Measurements from ENCODE around the gene SLC25A43. TPM values are rescaled to one million over a fixed set of nuclear protein-coding genes. Genes with fewer than 3 reads are reported as not detected.

The SLC25A43 gene
- total RNA-seq, 4 donors from 2014 or later, result 23.1 to 31.1 (median 27.6) TPM

GRCh38 chrX:119469313-119469635 lies 70.1 kb downstream of the SLC25A43 start:
- Histone ChIP-seq H3K4me3 (peak overlapping the region; percentile 60 to 94 (median 74)), H3K27me3 (no peaks in the 10 kb centered on the region), H3K4me1 (no peaks in the 10 kb centered on the region), H3K27ac (peak overlapping the region; percentile 92 to 100 (median 96)), H3K9me3 (no peaks in the 10 kb centered on the region), H3K36me3 (peaks cover 0 to 20% (median 0%) of the 10 kb centered on the region in 3 donors)
- no peak for TF ChIP-seq CTCF (IDR thresholded peaks at IDR 0.05)
- TF ChIP-seq POLR2A (IDR thresholded peaks at IDR 0.05), result peak in 1 of 2 donors; percentile 7
- no peak for DNase-seq

GRCh38 chrX:119474615-119475388 lies 75.7 kb downstream of the SLC25A43 start:
- Histone ChIP-seq H3K27me3 (no peaks in the 10 kb centered on the region), H3K4me3 (no peak overlapping the region), H3K4me1 (peaks cover 0 to 5% (median 0%) of the 10 kb centered on the region in 4 donors), H3K9me3 (no peaks in the 10 kb centered on the region), H3K36me3 (peaks cover 0 to 17% (median 0%) of the 10 kb centered on the region in 3 donors), H3K27ac (no peak overlapping the region)
- TF ChIP-seq POLR2A (IDR thresholded peaks at IDR 0.05), result no peak
- no peak for TF ChIP-seq CTCF (IDR thresholded peaks at IDR 0.05)
- no peak for DNase-seq

- Histone ChIP-seq H3K27me3 (no peaks in the 10 kb centered on the region), H3K4me1 (peaks cover 0 to 5% (median 0%) of the 10 kb centered on the region in 4 donors), H3K4me3 (no peak overlapping the region), H3K36me3 (peaks cover 0 to 11% (median 0%) of the 10 kb centered on the region in 3 donors), H3K9me3 (no peaks in the 10 kb centered on the region), H3K27ac (no peak overlapping the region)
- TF ChIP-seq CTCF (IDR thresholded peaks at IDR 0.05) (no peak), POLR2A (IDR thresholded peaks at IDR 0.05) (no peak)
- no peak for DNase-seq
These were observed 76.4 kb downstream of the SLC25A43 start for GRCh38 chrX:119475389-119476101.

- Histone ChIP-seq H3K27me3 (no peaks in the 10 kb centered on the region), H3K4me3 (no peak overlapping the region), H3K4me1 (peaks cover 0 to 5% (median 0%) of the 10 kb centered on the region in 4 donors), H3K36me3 (no peaks in the 10 kb centered on the region), H3K27ac (peak overlapping the region in 3 of 4 donors; percentile 42 to 81 (median 75)), H3K9me3 (no peaks in the 10 kb centered on the region)
- peak in 1 of 3 donors; percentile 74 for DNase-seq
- TF ChIP-seq POLR2A (IDR thresholded peaks at IDR 0.05), result no peak
- TF ChIP-seq CTCF (IDR thresholded peaks at IDR 0.05), result no peak
These were observed 78.7 kb downstream of the SLC25A43 start for GRCh38 chrX:119477812-119478232.

- no peak overlapping the region for H3K4me3 ChIP-seq
- H3K27me3 ChIP-seq, result no peaks in the 10 kb centered on the region
- H3K9me3 ChIP-seq, result no peaks in the 10 kb centered on the region
- DNase-seq, result no peak
- H3K4me1 ChIP-seq, result peaks cover 0 to 5% (median 0%) of the 10 kb centered on the region in 4 donors
- TF ChIP-seq POLR2A (IDR thresholded peaks at IDR 0.05), result no peak
- no peak for TF ChIP-seq CTCF (IDR thresholded peaks at IDR 0.05)
- H3K27ac ChIP-seq, result peak overlapping the region in 3 of 4 donors; percentile 42 to 81 (median 75)
- H3K36me3 ChIP-seq, result no peaks in the 10 kb centered on the region
These were observed 79.4 kb downstream of the SLC25A43 start for GRCh38 chrX:119478504-119478903.
